Hematopoietic multipotent progenitor cell treated with erythropoietin and hydrocortisone succinate and interleukin-3 and kit ligand, for 8 days (in vitro differentiated cells): ENCODE measurements around the gene PLA2G5.

ENCODE experiments used
- DNase-seq: peaks from one replicate; pipeline ENCODE4 v3.0.0-alpha.2; 2015

Gene PLA2G5

DNA sequence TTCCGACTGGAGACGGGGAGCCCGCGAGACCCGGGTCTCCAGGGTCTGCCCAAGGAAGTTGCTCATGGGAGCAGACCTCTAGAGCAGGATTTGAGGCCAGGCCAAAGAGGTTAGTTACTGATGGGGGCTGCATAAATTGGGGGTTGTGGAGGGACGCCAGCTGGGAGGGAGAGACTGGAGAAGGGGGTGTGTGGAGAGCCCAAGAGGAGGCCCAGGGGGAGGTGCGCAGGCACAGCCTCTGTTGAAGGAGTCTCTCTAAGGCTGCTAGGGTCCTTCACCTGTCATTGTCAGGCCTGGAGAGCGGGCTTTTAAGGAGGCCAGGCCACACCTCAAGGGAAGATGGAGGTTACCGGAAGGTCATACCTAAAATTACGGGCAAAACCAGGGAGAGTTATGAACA, 363 bp downstream of the PLA2G5 start:
- DNase-seq, result no peak

DNA sequence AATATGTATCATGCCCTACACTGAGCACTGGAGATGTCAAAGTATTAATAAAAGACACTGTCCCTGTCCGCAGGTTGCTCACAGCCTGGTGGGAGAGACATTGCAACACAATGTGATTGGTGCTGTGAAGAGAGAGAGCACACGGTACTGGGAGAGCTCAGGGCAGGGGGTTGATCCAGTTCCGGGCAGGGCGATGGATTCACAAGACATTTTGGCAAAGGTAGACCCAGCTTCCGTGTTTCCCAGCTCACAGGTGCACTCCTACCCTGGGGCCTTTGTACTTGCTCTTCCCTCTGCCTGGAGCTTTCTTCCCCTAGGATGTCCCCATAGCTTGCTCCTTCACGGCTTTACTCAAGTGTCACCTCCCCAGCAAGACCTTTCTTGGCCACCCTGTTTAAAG, 1.4 kb downstream of the PLA2G5 start:
- no peak for DNase-seq

DNA sequence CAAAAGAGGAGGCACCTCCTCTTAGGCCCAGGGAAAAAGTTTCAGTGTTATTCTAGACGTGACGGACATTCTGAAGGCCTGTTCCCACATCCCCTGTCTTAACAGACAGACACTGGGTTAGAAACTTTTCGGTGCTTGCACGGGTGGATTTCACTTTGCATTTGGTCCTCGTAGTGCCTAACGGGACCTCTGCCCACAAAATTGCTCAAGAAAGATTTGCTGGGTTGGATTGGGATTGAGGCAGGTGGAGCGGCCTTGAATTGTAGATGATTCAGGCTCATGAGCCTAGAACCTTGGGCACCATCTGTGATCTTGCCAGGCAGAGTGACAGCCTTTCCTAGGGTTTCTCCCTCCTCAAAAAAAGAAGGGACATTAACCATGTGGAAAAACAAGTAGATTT, 2.8 kb downstream of the PLA2G5 start:
- no peak for DNase-seq

DNA sequence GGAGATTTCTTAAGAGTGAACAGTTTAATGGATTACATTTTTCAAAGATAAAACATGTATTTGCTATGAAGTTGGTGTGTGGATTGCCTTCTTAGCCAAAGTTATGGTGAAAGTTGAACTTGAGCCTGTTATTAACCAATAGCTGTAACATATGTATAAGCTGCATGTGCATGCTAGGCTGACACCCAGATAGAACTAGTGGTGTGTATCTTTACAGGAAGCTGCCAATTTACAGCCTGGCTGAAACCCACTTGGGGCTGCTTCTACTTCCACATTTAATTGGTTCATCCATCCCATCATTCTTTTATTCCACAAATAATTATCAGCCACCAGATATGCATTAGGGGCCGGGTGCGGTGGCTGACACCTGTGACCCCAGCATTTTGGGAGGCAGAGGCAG, 3.3 kb downstream of the PLA2G5 start:
- DNase-seq, result no peak

DNA sequence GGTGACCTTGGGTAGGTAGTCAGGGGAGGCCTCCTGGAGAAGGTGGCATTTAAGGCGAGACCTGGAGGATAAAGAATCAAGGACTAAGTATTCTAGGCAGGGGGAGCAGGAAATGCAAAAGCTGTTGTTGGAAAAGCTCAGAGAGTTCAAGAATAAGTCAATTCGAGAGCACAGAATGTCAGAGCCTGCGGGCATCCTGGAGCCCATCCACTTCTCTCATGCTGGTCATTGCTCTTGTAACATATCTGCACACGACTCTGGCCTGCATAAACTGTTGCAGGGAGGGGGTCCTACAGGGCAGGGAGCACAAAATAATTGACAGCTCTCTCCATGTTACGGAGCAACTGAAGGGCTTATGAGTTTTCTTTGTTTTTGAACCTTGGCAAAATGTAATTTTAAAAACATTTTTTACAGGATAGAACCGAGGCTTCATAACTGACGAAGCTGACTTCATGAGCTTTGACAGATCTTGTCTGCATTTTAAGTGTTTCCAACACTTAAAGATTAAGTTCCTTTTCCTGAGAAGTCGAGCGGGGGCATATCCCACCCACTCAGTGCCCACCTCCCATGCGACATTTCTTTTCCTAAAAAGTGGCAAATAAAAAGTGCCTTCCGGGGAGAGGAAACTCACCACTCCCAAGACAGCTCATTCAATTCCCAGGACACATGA, 4.2 kb downstream of the PLA2G5 start:
- no peak for DNase-seq

DNA sequence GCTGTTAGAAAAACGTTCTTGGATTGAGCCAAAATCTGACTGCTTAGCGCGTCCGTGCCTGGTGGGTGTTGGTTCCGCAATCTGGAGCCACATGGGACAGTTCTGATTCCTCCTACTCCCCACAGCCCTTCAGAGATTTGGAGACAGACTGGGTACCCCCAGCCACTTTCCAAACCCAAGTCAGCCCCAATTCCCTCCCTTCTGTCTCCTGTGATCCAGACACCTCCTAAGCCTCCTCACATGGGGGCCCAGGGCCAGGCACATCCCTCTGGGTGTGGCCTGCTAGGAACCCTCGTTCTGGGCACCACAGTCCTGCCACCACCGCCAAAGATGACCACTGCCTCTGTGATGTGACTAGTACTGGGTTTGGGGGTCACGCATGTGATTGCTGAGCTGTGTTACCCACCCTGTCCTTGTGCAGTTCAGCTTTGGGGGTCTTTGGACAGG, 4.8 kb downstream of the PLA2G5 start:
- no peak for DNase-seq

DNA sequence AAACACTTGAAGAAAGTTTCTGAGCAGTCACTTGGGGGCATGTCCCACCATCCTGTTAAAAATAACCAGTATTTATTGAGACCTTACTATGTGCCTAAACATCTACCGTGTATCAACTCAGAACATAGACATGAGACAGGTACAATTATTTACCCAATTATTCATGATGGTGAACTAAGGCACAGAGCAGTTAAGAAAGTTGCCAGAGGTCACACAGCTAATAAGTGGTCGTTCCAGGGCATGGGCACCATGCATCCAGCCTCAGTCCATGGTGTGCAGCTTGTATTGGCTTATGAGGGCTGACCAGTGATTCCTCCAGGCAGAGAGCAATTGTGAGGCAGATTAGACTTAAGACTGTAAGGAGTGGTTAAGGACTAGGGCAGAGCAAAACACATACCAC, 5.4 kb downstream of the PLA2G5 start:
- no peak for DNase-seq

DNA sequence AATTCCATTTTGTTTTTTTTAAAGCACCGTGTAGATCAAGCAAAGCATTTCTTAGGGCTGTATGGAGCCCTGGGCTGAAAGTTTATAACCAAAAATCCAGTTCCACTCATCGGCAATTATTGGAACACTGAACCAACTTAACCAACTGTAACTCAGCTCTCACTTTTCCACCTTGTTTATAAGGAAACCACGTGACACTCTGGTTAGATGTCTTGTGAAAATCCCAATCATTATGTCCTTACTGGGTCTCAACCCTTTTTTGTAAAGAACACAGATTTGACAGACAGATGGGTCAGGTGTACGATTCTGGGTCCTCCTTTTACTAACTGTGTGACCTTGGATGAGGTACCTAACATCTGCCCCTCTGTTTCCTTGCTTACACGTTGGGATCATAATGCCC, 6.2 kb downstream of the PLA2G5 start:
- DNase-seq, result no peak

DNA sequence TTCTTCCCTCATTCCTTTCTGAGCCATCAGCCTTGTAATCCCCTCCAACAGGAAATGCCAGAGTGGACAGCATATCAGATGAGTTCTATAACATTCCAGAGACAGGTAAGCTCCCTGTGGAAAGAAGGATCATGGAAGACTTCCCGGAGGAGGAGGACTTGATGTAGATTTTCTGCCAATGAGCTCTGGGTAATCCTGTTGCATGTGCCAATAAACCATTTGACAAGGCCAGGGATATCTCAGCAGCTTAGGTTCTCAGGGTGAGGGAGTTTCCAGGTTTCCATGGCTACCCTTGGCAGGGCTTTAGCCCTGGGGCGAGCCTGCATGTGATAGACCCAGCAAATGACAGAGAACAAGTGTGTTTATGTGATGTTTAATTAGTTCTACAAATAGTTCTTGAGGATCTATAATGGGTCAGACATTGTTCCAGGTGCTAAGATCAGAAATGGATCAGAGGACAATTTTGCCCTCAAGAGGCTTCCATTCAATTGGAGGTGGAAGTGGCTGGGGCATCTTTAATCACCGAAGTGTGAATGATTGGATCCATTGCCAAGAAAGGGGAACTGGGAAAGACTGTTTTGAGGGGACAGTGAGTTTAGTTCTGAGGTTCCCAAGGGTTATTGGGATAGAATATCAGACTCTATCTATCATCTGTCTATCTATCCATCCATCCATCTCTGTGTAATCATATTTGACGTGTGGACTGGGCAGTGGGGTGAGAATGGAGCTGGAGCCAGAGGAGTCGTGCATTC, 6.9 kb downstream of the PLA2G5 start:
- no peak for DNase-seq

DNA sequence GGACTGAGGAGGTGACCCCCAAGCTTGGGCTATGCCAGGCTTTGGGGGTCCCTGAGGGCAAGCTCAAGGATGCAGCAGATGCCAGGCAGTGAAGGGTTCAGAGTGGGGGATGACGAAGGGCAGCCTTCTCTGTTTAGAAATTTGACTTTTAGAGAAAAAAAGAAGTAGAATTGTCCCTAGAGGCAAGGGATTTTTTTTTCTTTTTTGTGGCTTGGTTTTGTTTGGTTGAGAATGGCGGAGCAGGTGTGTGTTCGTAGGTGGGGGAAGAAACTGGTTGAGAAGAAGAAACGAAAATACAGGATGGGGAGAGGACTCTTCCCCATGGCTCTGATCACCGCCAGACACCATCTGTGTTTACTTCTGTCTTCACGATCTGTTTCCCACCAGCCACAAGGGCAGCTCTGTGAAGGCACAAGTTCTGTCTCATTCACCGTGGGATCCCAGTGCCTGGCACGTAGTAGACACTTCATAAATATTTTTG, 8.2 kb downstream of the PLA2G5 start:
- no peak for DNase-seq

DNA sequence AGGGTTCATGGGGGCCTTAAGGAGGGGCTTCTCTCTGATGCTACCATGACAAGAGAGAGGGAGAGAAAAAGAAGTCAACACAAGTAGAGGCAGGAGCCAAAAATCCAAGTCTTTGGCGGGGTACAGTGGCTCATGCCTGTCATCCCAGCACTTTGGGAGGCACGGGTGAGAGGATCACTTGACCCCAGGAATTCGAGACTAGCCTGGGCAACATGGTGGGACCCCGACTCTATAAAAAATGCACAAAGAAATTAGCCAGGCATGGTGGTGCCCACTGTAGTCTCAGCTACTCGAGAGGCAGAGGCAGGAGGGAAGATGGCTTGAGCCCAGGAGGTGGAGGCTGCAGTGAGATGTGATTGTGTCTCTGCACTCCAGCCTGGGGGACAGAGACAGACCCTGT, 8.7 kb downstream of the PLA2G5 start:
- DNase-seq, result no peak

DNA sequence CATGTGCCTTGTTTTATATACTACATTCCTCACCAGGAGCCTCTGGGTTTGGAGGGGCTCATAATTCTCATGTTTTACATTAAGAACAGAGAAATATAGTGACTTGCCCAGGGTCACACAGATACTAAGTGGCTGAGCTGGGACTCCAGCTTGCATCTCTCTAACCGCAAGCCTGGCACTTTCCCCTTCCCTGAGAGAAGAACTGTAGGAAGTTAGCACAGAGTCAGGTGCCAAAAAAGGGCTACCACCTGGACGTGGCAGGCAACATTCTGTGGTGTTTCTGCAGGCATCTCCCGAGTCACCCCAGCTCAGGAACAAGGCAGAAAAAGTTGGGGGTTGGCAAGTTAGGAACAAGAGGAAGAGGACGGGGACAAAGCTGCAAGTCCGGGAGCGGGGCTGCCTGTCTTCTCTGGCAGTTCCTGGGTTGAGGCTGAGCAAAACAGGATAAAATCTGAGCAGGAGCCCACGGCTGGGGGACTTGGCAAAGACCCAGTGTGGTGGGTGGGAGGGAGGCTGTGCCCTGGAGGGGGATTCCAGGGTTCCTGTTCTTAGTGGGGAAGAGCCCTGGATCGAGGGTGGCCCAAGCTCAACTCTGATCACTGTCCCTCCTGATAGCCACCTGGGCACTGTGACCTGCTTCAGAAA, 9.8 kb downstream of the PLA2G5 start:
- DNase-seq, result no peak

DNA sequence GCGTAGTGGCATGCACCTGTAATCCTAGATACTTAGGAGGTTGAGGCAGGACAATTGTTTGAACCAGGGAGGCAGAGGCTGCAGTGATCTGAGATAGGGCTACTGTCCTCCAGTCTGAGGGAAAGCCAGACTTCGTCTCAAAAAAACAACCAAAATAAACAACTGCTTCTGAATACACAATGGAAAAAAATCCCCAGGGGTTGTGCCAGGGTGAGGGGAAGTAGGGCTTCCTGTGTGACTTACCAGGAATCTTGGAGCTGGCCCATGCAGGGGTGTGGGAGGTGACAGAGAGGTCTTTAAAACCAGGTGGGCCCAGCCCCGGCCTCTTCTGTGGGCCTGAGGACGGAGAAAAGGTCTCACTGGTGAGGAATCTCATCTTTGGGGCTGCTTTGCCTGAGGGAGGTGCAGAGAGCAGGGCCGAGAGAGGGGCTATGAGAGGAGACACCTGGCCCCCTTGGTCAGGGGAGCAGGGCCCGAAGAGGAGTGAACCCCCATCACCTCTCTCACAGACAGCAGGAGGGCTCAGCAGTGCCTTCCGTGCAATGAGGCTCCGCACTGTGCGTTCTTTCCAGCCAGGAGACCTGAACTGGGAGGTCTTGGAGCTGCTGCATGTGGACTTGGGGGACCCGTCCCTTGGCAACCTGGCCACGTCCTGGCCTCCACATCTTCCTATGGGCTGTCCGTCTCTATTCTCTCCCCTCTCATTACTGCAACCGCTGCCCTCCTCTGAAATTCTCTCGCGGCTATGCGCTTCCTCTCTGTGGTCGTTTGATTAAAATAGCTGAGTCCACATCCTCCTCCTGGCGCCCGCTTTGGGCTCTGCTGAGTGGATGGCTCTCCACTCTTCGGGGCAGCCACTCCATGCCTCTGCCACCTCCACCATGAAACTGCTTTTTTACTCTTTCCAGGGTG, 10.7 kb downstream of the PLA2G5 start:
- no peak for DNase-seq

DNA sequence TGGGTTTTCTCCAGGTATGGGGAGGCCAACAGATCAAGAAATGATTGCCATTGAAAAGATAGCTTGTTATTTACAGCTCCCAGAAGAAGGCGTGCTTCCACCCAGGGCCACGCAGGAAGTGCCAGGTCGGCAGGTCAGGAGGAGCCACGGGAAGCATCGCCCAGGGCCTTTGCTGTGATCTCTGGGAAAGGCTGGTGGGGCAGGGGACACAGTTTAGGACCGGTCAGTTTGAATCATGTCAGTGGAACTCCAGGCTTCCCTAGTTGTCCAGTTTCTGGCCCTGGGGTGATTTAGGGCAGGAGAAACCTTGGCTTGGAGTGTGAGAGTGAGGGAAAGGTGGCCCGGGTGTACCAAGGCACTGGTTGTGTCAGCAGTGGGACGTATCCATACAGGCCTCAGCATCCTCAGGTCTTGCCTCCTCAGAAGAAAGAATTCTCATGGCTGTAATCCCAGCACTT, 11.4 kb downstream of the PLA2G5 start:
- DNase-seq, result no peak

DNA sequence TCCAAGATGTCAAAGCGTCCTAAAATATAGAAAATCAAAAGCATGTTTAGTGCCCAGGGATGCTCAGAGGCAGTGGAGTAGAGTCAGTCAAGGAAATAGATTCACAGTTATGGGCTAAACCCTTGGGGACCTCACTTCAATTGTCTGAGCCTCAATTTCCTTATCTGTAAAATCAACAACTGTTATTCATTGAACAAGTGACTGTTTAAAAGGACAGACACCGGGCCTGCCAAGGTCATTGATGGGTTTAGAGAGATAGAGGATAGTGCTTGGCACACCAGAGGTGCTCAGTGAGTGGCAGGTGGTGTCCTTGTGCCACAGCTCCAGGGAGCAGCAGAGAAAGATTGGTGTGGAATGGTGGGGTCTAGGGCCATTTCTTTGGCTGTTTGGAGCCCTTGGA, 12.8 kb downstream of the PLA2G5 start:
- no peak for DNase-seq

DNA sequence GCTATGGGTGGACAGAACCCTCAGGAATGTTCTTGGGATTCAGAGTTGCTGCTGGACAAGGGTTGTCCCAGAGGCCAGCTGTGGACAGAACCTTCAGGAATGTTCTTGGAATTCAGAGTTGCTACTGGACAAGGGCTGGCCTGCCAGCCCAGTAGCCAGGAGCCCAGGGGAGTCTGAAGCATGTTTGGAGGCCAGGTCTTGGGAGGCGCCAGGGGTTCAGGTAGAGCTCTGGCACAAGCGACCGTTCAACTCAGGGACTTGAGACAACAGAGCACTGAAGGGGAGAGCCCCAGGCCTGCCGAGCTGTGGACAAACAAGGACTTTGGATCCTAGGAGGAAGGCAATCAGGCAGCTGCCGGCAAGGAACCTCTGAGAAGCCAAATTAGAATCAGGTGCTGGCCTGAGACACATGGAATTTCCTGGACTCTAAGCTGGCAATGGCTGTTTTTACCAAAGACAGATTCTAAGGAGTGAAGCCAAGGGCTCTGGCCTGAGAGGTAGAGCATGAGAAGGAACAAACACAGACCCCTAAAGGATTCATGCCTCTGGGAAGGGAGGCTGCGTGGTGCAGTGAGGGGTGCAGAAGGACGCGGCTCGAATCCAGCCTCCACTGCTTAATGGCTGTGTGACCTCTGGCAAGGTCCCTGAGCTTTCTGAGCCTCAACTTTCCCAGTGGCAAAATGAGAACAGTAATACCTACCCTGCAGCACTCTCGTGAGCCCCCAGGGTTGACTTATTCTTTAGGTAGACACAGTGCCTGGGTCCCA, 13.4 kb downstream of the PLA2G5 start:
- DNase-seq, result no peak

DNA sequence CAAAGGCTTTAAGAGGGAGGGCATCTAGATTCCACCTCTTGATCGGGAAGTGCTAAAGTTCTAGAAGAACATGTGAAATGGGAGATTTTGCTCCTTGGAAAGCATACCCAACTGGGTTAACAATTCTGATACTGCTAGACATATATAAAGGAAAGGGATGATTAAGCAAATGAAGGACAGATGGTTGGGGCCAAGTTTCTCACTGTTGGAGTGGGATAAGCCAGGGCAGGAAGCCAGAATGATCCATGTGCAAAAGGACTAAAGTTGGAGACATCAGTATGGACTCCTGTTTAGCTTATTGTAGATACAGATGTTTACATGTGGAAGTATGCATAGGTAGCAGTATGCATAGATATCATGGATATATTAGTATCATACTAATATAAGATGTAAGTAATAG, 16.8 kb downstream of the PLA2G5 start:
- no peak for DNase-seq

DNA sequence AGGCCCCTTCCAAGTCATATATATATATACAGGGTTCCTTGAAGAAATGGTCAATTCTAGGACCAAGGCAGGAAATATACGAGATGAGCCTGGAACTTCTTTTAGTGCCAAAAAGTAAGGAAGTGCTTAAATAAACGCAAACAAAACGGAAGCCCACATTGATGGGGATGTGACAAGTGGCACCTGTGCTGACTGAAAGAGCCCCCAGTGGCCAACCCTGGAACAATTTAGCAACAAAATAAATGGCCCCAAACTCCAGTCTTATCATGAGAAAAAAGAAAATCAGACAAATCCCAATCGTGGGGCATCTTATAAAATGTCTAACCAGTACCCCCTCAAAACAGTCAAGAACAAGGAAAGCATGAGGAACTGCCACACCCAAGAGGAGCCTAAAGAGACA, 17.7 kb downstream of the PLA2G5 start:
- peak; percentile 3 for DNase-seq

DNA sequence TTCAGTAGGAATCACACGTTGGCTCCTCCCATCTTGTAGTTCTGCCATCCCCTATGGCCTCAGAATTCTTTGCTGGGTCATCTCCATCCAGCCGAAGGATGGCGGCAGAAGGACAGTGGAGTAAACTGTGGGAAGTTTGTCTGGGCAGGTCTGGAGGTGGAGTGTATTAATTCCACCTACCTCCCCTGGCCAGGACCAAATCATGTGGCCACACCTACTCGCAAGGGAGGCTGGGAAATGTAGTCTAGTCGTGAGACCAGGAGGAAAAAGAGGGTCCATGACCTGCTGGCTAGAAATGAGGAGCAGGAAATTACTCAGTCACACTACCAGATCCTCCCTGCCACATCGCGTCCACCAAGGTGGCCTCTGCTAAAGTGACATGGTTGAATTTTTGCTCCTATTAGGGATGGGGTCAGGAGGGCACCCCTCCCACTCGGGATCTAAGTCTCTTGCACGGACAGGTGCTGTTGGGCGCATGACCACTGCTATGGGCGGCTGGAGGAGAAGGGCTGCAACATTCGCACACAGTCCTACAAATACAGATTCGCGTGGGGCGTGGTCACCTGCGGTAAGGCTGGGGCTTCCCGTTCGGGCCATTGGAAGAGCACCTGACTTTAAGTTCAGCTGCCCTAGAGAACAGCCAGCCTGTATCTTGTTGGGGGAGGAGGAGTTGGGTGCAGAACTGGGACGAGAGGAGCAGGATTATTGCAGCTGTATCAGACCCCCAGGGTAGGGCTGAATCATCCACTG, 19.5 kb downstream of the PLA2G5 start:
- no peak for DNase-seq

DNA sequence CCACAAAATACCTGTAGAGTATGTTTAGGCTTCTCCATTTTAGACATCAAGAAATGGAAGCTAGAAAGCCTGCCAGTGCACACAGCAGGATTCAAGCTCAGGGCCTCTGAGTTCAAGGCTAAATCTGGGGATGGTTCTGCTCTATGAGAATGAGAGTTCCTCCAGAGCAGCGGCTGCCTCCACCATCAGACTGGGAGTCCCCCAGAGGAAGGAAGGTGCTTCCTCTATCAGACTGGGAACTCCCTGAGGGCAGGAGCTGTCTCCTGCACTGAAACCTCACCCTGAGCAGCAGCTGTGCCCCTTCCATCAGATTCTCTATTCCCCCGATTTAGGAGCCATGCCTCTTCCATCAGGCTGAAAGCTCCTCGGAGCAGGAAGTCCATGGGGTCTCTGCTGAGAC, 20.1 kb downstream of the PLA2G5 start:
- no peak for DNase-seq

DNA sequence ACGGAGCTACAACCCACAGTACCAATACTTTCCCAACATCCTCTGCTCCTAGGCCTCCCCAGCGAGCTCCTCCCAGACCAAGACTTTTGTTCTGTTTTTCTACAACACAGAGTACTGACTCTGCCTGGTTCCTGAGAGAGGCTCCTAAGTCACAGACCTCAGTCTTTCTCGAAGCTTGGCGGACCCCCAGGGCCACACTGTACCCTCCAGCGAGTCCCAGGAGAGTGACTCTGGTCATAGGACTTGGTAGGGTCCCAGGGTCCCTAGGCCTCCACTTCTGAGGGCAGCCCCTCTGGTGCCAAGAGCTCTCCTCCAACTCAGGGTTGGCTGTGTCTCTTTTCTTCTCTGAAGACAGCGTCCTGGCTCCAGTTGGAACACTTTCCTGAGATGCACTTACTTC, 20.6 kb downstream of the PLA2G5 start:
- no peak for DNase-seq
